Measurements from ENCODE around the gene RBM4B.
A peak's percentile ranks its signal among the peaks of the same experiment; 100 is the strongest.

Gene RBM4B

DNA sequence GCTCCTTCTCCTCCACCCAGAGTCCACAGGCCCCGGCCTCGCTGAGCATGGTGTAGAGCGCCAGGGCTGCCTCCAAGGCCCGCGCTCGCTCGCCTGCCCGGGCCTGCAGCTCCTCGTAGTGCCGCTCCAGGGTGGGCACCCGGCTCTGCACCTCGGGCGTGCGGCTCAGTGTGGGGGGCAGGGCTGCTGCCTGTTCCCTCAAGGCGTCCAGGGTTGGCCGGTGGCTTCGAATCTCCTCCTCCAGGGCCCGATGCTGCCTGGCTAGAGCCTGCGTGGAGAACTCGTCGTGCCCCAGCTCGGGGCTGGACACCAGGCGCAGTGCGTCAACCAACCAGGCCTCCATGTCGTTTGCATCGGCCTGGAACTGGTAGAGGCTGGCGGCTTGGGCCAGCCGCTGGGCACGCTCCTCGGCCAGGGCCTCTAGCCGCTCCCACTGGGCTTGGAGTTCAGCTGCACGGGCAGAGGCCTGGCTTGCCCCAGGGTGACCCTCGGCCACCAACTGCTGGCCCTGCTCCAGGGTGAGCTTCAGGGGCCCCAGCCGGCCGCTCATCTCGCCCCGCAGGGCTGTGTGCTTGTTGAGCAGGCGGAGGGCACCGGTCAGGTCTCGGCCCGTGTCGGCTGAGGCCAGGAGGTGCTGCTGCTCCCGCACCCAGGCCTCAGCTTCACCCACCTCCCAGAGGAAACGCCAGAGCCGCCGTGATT lies 27.1 kb upstream of the RBM4B start:
- no peak overlapping the region for H3K4me3 Mint-ChIP-seq
- H3K27ac Mint-ChIP-seq: no peak overlapping the region
- DNase-seq: no peak
- TF ChIP-seq, protein P1, sequence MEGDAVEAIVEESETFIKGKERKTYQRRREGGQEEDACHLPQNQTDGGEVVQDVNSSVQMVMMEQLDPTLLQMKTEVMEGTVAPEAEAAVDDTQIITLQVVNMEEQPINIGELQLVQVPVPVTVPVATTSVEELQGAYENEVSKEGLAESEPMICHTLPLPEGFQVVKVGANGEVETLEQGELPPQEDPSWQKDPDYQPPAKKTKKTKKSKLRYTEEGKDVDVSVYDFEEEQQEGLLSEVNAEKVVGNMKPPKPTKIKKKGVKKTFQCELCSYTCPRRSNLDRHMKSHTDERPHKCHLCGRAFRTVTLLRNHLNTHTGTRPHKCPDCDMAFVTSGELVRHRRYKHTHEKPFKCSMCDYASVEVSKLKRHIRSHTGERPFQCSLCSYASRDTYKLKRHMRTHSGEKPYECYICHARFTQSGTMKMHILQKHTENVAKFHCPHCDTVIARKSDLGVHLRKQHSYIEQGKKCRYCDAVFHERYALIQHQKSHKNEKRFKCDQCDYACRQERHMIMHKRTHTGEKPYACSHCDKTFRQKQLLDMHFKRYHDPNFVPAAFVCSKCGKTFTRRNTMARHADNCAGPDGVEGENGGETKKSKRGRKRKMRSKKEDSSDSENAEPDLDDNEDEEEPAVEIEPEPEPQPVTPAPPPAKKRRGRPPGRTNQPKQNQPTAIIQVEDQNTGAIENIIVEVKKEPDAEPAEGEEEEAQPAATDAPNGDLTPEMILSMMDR (IDR thresholded peaks at IDR 0.05): no peak
- peaks cover 11% of the 10 kb centered on the region for H3K4me1 Mint-ChIP-seq
- peaks cover 59% of the 10 kb centered on the region for H3K36me3 Mint-ChIP-seq (ENCODE audit: low read depth)
- H3K27me3 Mint-ChIP-seq (ENCODE audit: low read depth, poor library complexity): peaks cover 4% of the 10 kb centered on the region
- H3K9me3 Mint-ChIP-seq: no peaks in the 10 kb centered on the region

DNA sequence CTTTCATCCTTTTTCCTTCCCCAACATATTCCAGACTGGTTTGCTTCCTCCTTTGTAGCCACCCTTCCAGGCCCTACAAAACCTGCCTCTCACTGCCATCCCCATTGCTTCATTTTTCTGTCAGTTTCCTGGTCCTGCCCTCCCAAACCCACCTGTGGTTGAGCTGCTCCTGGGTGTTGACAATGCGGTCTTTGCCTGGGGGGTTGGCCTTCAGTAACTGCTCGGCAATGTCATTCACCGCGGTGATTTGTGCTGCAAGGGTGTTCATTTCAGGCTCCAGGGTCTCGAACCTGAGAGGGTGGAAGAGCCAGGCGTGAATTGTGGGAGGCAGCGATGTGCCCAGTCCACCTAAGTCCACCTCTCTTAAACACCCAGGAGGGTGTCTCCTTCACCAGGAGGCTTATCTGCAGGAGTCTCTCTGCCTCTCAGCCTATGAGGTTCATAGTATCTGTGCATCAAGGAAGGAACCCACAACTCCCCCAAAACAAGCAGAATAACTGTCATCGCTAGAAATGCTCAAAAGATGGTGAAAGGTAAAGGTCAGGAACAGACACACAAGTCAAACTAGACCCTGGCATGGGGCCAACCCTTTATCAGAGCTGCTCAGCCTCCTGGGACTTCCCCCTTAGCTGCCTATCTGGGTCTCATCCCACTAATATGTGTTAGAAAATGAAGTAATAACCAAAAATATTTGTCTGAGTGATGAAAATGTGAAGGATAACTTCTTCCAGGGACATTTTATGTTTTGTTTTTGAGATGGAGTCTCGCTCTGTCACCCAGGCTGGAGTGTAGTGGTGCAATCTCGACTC lies 23.9 kb upstream of the RBM4B start:
- no peak for DNase-seq
- Mint-ChIP-seq H3K9me3 (no peaks in the 10 kb centered on the region), H3K4me1 (no peaks in the 10 kb centered on the region), H3K27ac (no peak overlapping the region), H3K36me3 (ENCODE audit: low read depth) (peaks cover 60% of the 10 kb centered on the region), H3K4me3 (no peak overlapping the region), H3K27me3 (ENCODE audit: low read depth, poor library complexity) (no peaks in the 10 kb centered on the region)
- TF ChIP-seq, protein P1 (IDR thresholded peaks at IDR 0.05): no peak

DNA sequence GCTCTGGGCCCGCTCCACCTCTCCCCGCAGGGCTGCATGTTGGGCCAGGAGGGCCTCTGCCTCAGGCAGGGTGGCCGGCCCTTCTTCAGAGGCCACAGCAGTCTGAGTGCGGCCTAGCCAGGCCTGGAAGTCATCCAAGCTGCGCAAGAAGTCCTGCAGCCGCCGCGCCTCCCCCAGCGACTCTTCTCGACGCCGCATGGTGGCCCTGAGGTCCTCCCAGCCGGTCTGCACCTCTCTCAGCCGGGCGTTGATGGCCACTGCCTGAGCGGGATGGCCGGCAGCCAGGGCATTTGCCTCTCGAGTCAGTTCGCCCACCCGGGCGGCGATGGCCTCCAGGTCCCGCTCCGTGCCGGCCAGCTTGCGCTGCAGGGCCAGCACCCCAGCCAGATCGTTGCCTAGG lies 23.1 kb upstream of the RBM4B start:
- Mint-ChIP-seq H3K27ac (no peak overlapping the region), H3K27me3 (ENCODE audit: low read depth, poor library complexity) (no peaks in the 10 kb centered on the region), H3K9me3 (no peaks in the 10 kb centered on the region), H3K36me3 (ENCODE audit: low read depth) (peaks cover 64% of the 10 kb centered on the region), H3K4me3 (no peak overlapping the region), H3K4me1 (no peaks in the 10 kb centered on the region)
- no peak for DNase-seq
- TF ChIP-seq, protein P1 (IDR thresholded peaks at IDR 0.05): no peak

DNA sequence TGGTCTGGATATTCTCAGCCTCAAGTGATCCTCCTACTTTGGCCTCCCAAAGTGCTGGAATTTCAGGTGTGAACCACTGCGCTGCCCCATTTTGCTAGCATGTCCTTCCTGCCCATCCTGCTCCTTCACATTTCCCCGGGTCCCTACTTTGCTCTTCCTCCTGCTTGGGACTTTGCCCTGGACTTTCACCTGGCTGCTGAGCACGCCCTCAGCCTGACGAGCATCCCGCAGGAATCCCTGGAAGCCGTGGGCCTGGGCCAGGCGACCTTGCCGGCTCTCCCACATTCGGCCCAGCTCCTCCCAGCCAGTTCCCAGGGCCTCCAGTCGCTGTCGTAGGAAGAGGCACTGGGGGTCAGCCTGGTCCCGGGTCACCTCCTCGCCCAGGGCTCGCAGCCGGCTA lies 22.6 kb upstream of the RBM4B start:
- Mint-ChIP-seq H3K27me3 (ENCODE audit: low read depth, poor library complexity) (no peaks in the 10 kb centered on the region), H3K9me3 (no peaks in the 10 kb centered on the region), H3K27ac (peak overlapping the region; percentile 74), H3K4me1 (no peaks in the 10 kb centered on the region), H3K4me3 (no peak overlapping the region), H3K36me3 (ENCODE audit: low read depth) (peaks cover 64% of the 10 kb centered on the region)
- TF ChIP-seq, protein P1 (IDR thresholded peaks at IDR 0.05): no peak
- DNase-seq: no peak

DNA sequence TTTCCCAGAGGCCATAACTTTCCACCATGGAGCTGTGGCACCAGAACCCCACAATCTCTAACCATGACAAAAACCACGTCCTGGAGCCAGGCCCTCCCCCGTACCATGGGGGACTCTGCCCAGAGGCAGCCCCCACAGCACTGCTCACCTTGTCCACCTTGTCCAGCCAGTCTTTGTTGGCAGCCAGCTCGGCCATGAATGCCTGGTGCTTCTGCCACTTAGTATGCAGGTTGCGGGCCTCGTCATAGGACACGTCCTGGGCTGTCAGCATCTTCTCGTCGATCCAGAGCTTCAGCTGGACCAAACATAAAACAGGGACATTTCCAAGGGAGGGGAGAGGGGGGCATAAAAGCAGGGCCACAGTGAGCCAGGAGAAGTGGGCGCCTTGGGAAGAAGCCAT lies 20.8 kb upstream of the RBM4B start:
- Mint-ChIP-seq H3K4me1 (no peaks in the 10 kb centered on the region), H3K36me3 (ENCODE audit: low read depth) (peaks cover 65% of the 10 kb centered on the region), H3K27me3 (ENCODE audit: low read depth, poor library complexity) (no peaks in the 10 kb centered on the region), H3K27ac (no peak overlapping the region), H3K9me3 (no peaks in the 10 kb centered on the region), H3K4me3 (no peak overlapping the region)
- TF ChIP-seq, protein P1 (IDR thresholded peaks at IDR 0.05): no peak
- no peak for DNase-seq

All from nephron progenitor cell (in vitro differentiated cells).